HG02938 (cell line): ENCODE measurements around the gene AMHR2.

Experiments
- ATAC-seq: cut with Tn5 transposase; IDR thresholded peaks from one replicate; pipeline ENCODE4 v1.9.1; 2021; ENCODE audit warnings: mild to moderate bottlenecking, moderate library complexity; ENCODE audit not compliant: unreplicated experiment

Gene AMHR2

GRCh38 chr12:53451661-53452158 is 28.1 kb downstream of the AMHR2 start, which contains the start of gene PCBP2:
Gene PCBP2, plus strand, starts transcription at chr12:53452102. Its CDS starts 2,699 bp downstream, at chr12:53454801.
- ATAC-seq: peak; percentile 95

GRCh38 chr12:53452159-53453077 is 28.8 kb downstream of the AMHR2 start:
- ATAC-seq: no peak

- no peak for ATAC-seq
Measured at GRCh38 chr12:53453953-53454640, 30.4 kb downstream of the AMHR2 start.

- no peak for ATAC-seq
Measured at GRCh38 chr12:53454707-53455106, 31.1 kb downstream of the AMHR2 start.

- no peak for ATAC-seq
Measured at GRCh38 chr12:53456654-53457366, 33.2 kb downstream of the AMHR2 start.

- ATAC-seq: no peak
Measured at GRCh38 chr12:53459097-53459496, 35.4 kb downstream of the AMHR2 start.

- no peak for ATAC-seq
Measured at GRCh38 chr12:53461059-53461458, 37.4 kb downstream of the AMHR2 start.

- no peak for ATAC-seq
Measured at GRCh38 chr12:53461591-53461990, 37.9 kb downstream of the AMHR2 start.

- ATAC-seq: no peak
Measured at GRCh38 chr12:53462935-53463334, 39.3 kb downstream of the AMHR2 start.

- ATAC-seq: no peak
Measured at GRCh38 chr12:53463802-53464560, 40.3 kb downstream of the AMHR2 start.

- no peak for ATAC-seq
Measured at GRCh38 chr12:53464685-53465418, 41.2 kb downstream of the AMHR2 start.

- ATAC-seq: no peak
Measured at GRCh38 chr12:53465679-53466078, 42.0 kb downstream of the AMHR2 start.

GRCh38 chr12:53466640-53467039 is 43.0 kb downstream of the AMHR2 start:
- ATAC-seq: no peak

GRCh38 chr12:53467082-53467481 is 43.4 kb downstream of the AMHR2 start:
- ATAC-seq: no peak

GRCh38 chr12:53467880-53468279 is 44.2 kb downstream of the AMHR2 start:
- no peak for ATAC-seq

GRCh38 chr12:53468282-53468681 is 44.6 kb downstream of the AMHR2 start:
- no peak for ATAC-seq

- ATAC-seq: no peak
Measured at GRCh38 chr12:53472056-53472582, 48.5 kb downstream of the AMHR2 start.

GRCh38 chr12:53474077-53474476 is 50.4 kb downstream of the AMHR2 start:
- ATAC-seq: no peak

- ATAC-seq: no peak
Measured at GRCh38 chr12:53474819-53475218, 51.2 kb downstream of the AMHR2 start.
